Measurements from ENCODE around the gene AGO3.
A peak's percentile ranks its signal among the peaks of the same experiment; 100 is the strongest.

AGO3 gene

DNA sequence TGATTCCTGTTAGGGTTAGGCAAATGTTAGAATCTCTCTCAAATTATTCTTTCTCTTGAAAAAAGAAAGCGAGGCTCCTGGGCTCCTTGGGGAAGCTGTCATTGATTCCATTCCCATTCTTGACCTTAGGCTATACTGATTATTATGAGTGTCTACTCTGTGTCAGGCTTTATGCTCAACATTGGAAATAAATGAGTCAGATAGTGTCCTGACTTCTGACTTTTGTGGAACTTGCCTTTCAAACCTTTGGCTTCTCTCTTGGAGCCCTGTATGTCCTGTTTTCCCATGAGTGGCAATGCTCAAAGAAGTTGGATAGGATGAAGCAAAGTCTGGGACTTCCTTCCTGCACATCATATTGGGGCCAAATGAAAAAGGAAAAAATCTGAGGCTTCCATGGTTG, 36.2 kb upstream of the AGO3 start:
- no peak overlapping the region for H3K4me3 ChIP-seq (ENCODE audit: low read length)
- no peak for DNase-seq (ENCODE audit: low read depth)
- TF ChIP-seq, protein P1, sequence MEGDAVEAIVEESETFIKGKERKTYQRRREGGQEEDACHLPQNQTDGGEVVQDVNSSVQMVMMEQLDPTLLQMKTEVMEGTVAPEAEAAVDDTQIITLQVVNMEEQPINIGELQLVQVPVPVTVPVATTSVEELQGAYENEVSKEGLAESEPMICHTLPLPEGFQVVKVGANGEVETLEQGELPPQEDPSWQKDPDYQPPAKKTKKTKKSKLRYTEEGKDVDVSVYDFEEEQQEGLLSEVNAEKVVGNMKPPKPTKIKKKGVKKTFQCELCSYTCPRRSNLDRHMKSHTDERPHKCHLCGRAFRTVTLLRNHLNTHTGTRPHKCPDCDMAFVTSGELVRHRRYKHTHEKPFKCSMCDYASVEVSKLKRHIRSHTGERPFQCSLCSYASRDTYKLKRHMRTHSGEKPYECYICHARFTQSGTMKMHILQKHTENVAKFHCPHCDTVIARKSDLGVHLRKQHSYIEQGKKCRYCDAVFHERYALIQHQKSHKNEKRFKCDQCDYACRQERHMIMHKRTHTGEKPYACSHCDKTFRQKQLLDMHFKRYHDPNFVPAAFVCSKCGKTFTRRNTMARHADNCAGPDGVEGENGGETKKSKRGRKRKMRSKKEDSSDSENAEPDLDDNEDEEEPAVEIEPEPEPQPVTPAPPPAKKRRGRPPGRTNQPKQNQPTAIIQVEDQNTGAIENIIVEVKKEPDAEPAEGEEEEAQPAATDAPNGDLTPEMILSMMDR (conservative IDR thresholded peaks at IDR 0.05; ENCODE audit: low read length), result no peak

DNA sequence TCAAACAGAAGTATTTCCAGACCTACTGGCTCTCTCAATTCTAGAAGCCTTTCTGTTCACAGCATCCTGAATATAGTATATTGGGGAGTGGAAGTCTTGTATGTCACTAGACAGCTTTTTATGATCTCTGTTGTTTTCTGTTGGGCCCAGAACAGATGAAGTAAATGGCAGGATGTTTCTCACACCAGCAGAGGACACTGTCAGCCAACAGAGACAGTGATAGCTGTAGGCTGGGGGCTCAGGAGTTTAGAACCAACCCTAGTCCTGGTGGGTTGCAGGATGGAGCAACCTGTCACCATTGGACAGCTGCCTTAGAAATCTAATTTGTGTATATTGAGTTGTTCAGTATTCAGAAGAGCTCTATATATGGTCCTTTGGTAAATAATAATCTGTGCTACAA, 31.0 kb upstream of the AGO3 start:
- no peak overlapping the region for H3K4me3 ChIP-seq (ENCODE audit: low read length)
- TF ChIP-seq, protein P1 (conservative IDR thresholded peaks at IDR 0.05; ENCODE audit: low read length), result no peak
- no peak for DNase-seq (ENCODE audit: low read depth)

DNA sequence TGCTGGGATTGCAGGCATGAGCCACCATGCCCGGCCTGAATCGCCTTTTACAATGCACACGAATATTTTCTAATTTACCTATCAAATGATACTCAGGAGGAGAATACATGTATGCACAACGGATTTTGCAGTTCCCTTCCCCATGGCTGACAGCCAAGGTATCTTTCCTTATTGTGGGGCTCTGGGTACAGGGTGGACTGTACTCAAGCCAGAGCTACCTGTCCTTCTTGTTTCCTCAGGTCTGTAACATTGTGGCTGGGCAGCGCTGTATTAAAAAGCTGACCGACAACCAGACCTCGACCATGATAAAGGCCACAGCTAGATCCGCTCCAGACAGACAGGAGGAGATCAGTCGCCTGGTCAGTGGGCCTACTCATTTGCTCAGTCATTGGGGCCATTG, 29.7 kb upstream of the AGO3 start:
- no peak for DNase-seq (ENCODE audit: low read depth)
- TF ChIP-seq, protein P1 (conservative IDR thresholded peaks at IDR 0.05; ENCODE audit: low read length), result no peak

DNA sequence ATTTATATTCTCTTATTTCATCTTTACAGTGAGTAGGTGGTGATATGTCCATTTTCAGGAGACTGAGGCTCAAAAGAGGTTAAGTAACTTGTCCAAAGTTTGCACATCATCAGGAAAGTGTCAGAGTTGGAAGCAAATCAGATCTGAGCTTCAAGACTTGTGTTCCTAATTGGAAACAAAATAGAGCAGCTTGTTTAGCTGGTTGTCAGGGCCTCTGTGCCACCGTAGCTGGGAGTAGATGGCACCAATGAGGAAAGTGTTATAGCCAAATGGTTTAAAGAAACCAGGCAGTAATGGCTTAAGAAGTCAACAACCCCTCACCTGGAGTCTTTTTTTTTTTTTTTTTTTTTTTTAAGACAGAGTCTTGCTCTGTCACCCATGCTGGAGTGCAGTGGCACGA, 28.2 kb upstream of the AGO3 start:
- TF ChIP-seq, protein P1 (conservative IDR thresholded peaks at IDR 0.05; ENCODE audit: low read length), result no peak
- H3K4me3 ChIP-seq (ENCODE audit: low read length), result no peak overlapping the region
- no peak for DNase-seq (ENCODE audit: low read depth)

More for the DNA sequence above, 29.7 kb upstream of the AGO3 start:
- no peak overlapping the region for H3K4me3 ChIP-seq (ENCODE audit: low read length)

DNA sequence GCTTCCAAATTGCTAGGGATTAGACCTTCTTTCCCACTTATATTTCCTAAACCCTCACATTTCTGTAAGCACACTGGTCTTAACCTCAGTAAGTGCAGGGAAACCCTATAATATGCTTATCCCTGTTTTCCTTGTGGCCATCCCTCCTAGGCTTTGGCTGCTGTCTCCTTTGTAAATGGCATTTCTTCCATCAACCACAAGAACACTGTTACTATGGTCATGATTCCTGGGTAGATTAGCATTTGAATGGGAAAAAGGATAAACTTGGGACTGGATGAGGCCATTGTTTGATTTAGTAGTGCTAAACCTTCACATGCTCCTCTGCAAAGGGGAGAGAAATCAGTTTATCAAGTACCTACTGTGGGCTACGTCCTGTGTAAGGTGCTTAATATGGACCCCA, 16.2 kb upstream of the AGO3 start:
- TF ChIP-seq, protein P1 (conservative IDR thresholded peaks at IDR 0.05; ENCODE audit: low read length), result no peak
- DNase-seq (ENCODE audit: low read depth), result no peak
- no peak overlapping the region for H3K4me3 ChIP-seq (ENCODE audit: low read length)

DNA sequence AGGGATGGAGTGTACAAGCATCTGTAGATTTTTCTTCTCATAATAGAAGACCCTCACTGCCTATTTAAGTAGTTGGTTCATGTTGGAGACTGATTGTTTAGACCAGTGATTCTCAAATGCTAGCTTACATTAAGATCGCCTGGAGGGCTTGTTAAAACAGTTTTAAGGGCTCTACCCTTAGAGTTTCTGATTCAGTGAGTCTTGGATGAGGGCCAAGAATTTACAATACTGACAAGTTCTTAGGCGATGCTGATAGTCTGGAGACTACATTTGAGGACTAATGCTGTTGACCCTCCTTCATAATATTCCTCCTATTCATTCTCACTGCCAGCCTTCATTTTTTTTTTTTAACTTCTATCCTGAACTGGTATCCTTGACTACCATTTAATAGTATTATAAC, 15.2 kb upstream of the AGO3 start:
- DNase-seq (ENCODE audit: low read depth), result no peak
- H3K4me3 ChIP-seq (ENCODE audit: low read length), result no peak overlapping the region
- TF ChIP-seq, protein P1 (conservative IDR thresholded peaks at IDR 0.05; ENCODE audit: low read length), result no peak

DNA sequence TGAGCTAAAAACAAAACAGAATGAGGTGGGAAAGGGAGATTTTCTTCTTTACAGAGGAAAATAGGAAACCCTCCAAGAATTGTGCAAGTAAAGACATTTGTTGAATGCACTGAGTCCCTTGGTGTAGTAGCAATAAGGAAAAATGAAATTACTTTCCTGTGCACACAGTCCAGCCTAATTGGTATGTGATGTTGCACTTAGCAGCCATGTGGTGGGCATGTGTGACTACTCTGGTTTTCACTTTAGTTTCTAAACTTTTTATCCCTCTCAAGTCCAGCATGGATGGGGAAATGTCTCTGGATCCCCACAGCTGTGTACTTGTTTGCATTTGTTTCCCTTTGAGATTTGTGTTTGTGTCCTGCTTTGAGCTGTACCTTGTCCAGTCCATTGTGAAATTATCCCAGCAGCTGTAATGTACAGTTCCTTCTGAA, 7.1 kb upstream of the AGO3 start:
- TF ChIP-seq, protein P1 (conservative IDR thresholded peaks at IDR 0.05; ENCODE audit: low read length), result no peak
- peak; percentile 84 for DNase-seq (ENCODE audit: low read depth)
- H3K4me3 ChIP-seq (ENCODE audit: low read length), result no peak overlapping the region
